RCC 7860 (cell line): ENCODE measurements around the gene SNAI1.
A peak's percentile ranks its signal among the peaks of the same experiment; 100 is the strongest.
"Not testable (repeated sequence)": the region's sequence is repeated elsewhere in the genome, so short reads cannot be mapped to it uniquely, and the experiment has no call there.

Experiments used
- DNase-seq: peaks from one replicate; pipeline ENCODE4 v3.0.0-alpha.2; 2015; ENCODE audit warnings: low spot score
- FAIRE-seq: peaks from 2 replicates; lab custom pipeline; 2012; peaks lifted over from hg19 to GRCh38; lab: Jason Lieb, UNC

Gene SNAI1

DNA sequence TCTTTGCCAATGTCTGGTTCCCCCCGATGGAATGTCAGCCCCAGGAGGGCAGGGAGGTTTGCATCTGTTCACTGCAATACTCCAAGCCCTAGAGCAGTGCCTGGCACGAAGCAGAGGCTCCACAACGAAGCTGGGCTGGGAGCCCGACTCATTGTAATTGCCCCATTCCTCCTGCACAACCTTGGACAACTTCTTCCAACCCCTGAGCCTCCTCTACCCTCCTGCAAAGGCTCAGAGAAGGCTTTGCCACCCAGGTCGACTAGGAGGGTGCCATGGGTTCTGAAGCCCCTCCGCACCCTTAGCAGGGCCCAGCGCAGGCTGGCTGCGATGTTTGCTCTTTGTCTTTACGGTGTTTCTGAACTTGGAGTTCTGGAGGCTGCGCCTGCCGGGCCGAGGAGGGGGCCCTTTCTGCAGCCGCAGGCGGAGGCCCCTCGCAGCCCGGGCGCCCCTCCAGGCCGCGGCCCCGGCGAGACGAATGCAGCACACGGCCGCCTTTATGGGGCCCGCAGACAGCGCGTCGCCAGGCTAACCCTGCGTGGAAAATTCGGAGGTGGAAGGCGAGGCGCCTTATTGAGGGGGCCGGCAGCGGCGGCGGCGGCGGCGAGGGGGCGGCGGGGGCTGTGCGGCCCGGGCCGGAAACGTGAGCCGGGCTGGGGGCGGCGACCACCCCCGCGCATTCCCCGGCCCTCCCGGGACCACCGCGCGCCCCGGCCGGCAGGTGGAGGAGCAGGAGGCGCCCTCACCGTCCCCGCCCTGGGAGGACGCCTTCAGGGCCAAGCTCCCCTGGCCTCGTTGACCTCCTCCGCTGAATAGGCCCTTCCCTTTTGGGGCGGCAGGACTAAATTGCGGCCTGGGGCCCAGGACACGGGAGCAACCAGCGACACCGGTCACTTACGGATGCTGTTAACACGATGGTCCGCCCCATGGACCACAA is 27.0 kb downstream of the SNAI1 start:
- no peak for FAIRE-seq
- DNase-seq = no peak

DNA sequence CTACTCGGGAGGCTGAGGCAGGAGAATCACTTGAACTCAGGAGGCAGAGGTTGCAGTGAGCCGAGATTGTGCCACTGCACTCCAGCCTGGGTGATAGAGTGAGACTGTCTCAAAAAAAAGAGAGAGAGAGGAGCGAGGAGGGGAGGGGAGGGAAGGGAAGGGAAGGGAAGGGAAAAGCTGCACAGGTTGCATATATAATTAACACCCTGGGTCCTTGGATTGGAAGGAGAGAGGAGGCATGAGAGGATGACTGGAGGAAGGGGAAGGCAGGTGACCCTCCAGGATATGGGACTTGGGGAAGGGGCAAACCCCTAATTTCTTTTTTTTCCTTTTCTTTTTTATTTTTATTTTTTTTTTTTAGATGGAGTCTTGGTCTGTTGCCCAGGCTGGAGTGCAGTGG is 28.8 kb downstream of the SNAI1 start:
- not testable (repeated sequence) for FAIRE-seq, DNase-seq

DNA sequence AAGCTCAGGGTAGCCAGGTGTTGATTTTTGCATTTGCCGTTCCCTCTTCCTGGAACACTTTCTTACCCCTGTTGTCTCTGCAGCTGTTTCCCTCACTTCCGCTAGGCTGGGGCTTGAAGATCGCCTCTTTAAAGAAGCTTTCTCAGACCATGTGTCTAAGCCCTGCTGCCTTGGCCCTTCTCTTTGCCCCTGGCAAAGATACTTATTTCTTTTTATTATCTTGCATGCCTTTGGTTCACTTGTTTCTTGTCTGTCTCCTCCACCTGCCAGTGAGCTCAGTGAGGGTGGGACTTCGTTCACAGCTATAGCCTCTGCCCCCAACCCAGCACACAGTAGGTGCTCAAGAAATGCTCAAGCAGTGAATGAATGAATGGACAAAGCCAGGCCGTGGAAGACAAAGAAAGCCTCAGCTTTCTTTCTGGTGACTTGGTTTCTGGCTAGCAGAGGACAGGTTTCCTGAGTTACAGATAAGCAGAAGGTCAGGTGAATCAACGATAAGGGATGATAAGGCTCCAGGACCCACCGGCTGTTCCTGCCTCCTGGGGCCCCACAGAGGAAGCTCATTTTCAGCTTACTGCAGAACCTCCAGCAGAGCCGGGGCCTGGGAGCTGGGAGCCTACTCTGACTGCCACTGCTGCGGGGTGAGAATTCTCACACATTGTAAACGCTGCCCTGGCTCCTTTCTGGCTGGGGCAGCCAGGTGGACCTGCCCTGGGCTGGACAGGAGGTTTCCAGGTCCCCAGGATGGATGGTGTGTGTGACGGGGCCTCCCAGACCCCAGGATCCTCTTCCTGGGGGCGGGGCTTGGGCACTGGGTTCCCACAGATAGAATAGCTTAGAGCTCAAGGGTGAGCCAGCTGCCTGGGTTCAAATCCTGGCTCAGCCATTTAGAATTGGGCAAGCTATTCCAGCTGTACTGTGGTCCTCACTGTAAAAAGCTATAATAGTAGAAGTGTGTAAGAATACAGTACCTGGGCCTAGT is 29.8 kb downstream of the SNAI1 start:
- DNase-seq (no peak), FAIRE-seq (no peak)

DNA sequence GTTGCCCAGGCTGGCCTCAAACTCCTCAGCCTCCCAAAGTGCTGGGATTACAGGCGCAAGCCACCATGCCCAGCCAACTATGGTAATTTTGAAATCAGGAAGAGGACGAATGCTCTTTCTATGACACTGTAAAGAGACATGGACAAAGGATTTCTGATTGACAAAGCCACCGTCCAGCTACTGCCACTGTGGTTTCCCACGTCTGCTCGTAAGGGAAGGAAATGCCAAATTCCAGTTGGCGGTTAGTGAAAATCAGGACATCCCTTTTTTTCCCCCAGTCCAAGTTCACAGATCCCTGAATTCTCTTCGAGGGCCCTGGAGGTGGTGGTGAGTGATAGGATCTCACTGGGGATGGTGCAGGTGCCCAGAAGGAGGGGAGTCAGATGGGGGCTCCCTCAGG is 31.2 kb downstream of the SNAI1 start:
- no peak for FAIRE-seq
- DNase-seq = no peak

DNA sequence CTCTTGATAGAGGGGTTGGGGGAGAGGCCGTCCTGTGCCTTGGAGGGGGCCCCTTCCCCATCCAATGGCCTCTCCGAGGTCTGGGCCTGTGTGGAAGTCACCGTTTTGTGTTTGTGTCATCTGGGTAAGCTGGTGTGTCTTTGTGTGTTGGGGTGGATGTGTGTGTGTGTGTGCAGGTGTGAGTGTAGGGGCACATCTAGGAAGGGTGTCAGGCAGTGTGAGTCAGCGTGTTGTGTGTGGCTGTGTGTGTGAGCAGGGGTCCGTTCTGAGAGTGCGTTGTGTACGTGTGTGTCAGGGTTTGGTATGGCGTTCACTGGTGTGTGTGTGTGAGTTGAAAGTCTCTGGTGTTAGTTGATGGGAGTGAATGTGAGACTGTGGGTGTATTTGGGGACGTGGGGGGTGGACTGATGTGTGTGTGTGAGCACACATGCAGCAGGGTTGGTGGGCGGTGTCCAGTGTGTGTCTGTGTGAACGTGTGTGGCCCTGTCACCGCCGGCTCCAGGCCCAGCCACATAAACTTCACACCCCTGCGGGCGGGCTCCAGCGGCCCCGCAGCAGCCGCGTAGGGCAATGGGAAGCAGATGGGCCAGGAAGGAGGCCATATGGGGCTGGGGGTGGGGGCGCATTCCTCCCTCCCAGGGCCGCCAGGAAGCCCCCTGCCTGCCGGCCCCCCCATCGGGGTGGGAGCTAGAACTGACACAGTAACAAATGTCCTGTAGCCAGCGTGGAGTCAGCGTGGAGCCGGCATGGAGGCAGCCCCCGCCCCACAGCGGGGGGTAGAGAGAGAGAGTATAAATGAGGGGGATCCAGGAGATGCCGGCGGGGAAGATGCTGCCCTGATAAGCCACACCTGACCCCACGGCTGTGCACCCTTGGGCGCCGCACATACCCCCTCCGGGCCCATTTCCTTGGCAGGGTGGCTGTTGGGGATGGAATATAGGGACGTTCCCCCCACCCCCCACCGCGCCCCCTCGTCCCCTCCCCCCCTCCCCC is 32.1 kb downstream of the SNAI1 start:
- DNase-seq (no peak), FAIRE-seq (no peak)

DNA sequence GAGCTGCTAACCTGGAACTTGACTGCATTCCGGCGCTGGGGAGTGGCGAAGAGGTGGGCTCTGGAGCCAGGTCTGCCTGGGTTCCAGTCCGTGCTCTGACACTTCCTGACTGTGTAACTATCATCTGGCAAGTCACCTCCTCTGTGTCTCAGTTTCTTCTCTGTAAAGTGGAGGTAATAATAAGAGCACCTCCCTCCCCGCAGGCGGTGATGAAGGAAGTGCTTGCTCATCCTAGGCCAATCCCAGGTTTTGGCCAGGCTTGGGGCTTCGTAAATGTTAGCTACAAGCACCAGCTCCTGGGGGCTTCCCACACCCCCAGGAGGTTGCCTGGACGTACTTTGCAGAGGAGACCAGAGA is 32.8 kb downstream of the SNAI1 start:
- no peak for FAIRE-seq
- no peak for DNase-seq

DNA sequence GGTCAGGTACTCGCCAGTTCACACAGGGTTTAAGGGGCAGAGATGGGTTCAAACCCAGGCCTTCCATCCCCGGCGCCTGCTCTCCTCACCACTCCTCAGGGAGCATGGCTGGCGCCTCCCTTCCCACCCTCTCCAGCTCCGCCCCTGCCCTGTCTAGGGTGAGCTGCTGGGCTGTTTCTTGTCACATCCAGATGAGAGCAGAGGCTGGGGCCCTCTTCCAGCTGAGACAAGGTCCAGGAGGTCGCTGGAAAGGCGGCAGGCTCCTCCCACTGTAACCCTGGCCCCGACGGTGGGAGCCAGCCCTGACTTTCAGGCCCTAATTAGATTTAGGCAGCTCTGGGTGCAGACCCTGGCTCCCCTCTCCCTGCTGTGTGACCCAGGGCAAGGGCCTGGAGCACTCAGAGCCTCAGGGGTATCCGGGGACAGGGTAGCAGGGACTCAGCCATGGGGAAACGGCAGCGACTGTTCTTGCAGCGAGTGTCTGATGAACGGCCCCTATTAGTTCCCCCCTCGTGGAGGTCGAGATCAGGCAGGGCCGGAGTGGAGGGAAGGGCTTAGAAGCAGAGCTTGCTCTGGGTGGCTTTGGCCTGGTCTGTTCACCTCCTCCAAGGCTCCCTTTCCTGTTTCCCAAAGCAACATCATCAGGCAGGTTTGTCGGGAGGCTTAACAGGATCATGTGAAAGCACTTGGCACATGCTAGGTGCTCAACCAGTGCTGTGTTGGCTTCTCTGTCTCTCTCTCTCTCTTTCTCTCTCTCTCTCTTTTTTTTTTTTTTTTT is 33.4 kb downstream of the SNAI1 start:
- DNase-seq (no peak), FAIRE-seq (no peak)

DNA sequence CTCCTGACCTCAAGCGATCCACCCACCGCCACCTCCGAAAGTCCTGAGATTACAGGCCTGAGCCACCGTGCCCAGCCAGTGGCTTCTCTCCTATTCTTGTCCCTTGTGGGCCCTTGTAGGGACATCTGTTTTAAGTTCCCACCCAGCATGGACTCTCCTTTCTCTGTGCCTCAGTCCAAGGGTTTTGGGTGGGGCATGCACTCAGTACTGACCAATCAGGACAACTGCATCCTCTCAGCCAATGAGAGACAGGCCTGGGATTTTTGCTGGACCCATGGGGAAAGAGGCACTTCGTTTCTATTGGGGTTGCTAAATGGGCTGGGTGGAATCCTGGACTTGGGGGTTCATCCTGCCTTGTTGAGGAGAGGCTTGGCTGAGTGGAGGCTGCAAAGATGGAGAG is 34.4 kb downstream of the SNAI1 start:
- no peak for FAIRE-seq
- DNase-seq = no peak

DNA sequence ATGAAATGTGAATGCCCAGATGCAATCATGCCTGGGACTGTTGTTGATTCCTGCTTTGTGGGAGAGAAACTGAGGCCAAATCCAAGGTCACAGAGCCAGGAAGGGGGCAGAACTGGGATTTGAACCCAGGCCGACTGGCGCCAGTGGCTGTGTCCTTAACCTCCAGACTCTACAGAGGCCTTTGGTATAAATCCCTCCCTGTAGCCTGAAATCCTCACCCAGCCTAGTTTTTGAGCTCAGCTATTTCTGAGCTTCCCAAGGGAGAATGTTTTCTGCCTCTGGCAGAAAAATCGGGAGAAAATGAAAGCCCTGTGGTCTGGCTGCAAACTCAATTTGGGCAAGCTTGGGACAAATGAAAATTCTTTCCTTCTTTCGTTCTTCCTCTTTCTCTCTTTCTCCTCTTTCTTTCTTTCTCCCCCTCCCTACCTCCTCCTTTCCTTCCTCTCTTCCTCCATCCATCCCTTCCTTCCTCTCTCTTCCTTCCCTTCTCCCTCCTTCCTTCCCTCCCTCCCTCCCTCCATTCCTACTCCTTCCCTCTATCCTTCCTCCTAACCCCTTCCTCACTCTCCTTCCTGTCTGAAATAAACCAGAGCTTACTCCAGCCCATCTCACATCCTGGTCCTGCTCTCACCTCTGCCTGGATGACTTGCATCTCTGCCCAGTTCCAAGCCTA is 34.9 kb downstream of the SNAI1 start:
- DNase-seq = no peak
- no peak for FAIRE-seq

DNA sequence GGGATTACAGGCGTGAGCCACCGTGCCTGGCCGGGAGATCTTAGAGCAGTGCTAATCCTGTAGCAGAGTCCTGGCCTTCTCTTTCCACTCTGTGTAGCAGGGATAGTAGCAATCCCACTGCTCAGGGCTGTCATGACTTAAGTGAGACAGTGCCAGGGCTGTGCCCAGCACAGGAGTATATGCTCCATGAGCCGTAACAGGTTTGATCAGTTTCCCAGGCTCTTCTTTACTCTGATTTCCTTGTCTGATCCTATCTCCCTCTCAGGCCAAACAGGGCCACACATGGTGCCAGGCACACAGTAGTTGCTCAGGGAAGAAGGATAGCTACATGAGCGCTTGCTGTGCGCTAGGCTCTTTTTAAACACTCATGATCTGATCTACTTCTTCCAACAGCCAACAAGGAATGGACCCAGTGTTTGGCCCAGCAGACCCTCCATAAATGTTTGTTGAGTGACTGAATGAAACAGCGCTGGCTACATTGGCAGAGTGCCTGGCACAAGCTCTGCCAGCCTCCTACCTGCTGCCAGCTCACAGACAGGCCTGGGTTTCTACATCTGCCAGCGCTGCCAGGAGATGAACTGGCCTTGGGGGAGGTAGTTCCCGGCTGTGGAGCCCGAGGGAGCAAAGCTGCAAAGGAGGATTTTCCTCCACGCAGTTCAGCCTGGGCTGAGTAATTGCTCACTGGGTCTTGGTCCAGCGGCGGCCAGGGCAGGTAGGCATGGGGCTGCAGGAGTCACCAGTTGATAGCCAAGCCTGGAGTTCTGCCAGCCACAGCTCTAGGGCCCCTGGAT is 36.9 kb downstream of the SNAI1 start:
- FAIRE-seq = peak; percentile 66
- peak; percentile 78 for DNase-seq

DNA sequence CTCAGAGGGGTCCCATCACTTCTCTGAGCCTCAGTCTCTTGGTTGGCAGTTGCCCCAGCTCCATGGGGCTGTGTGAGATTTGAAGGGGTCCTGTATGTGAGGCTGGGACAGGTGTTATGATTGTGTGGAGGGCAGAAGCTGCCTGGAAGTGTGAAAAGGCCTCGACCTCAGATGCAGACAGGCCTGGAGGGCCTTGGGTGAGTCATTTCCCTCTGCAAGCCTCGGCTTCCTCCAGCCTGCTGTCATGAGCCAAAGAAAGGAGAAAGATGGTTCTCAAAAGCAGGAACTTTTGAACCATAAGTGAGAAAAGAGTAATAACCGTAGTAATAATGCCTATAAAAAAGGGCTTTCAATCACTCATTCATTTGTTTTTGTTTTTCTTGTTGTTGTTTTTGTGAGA is 37.5 kb downstream of the SNAI1 start:
- FAIRE-seq (peak; percentile 15), DNase-seq (peak; percentile 64)

DNA sequence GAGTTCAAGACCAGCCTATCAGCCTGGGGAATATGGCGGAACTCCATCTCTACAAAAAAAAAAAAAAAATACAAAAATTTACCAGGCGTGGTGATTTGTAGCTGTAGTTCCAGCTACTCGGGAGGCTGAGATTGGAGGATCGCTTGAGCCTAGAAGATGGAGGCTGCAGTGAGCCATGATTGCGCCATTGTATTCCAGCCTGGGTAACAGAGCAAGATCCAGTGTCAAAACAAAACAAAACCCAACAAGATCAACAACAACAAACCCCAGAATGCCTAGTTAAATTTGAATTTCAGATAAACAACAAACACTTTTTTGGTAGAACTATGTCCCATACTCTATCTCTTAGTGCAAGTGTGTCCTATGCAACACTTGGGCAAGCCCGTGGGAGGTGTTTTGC is 39.9 kb downstream of the SNAI1 start:
- FAIRE-seq = no peak
- no peak for DNase-seq

DNA sequence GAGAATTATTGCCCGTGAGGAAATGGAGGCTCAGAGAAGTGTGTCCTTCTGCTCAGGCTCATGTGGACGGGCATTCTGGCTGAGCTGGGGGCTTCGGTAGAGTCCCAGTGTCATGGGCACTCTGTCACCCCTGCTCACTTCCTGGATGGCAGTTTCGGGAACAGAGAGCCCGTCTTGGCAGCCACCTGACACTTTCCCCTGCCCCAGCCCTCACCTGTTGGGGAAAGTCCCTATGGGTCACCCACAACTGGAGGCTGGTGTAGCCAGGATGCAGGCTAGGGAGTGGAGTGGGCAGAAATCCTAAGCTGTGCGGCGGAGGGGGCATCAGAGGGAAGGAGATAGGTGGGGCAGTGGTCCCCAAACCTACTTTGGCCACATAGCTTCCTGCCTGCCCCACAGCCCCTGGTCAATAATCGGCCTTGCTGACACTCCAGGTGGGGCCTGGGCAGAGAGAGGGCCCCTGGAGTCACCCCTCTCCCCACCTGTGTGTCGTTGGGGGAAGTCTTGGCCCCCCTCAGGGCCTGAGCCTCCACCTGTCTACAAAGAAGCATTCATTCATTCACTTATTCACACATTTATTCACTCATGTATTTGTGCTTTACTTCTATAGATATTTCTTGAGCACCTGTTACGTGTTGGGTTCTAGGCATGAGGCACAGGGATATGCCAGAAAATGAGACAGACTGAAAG is 40.5 kb downstream of the SNAI1 start:
- FAIRE-seq (no peak), DNase-seq (no peak)

DNA sequence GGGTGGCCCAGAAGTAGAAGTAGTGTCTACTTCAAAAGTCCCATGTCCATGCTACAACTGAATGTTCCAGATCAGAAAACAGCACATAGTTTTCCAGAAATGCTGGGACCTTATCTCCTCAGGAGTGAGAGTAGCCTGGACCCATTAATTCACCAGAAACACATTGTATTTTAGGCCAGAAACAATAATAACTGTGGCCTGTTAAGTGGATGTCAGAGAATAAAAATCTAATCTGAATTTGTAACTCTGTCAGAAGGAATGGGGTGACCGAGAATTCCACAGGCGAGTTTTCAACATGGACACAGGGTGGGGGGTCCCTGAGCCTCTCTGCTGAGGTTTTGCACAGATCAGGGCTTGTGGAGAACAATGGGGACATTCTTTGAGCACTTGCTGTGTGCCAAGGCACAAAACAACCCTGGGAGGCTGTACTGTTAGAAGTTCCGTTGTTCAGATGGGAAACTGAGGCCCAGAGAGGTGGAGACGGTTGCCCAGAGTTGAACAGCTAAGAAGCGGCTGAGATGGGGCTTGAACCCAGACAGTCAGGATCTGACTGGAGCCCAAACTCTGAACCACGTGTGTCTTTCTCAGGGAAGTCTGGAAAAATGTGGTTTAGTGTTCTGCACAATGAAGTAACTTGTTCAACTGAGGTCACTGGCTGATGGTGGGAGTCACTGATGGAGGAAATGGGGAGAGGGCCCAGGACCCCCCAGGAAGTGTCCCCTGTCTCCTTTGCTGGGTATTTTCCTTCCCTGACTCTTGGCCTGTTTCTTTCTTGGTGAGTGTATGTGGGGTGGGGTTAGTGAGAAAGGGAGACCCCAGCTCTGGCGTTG is 44.2 kb downstream of the SNAI1 start:
- no peak for DNase-seq
- FAIRE-seq = no peak

DNA sequence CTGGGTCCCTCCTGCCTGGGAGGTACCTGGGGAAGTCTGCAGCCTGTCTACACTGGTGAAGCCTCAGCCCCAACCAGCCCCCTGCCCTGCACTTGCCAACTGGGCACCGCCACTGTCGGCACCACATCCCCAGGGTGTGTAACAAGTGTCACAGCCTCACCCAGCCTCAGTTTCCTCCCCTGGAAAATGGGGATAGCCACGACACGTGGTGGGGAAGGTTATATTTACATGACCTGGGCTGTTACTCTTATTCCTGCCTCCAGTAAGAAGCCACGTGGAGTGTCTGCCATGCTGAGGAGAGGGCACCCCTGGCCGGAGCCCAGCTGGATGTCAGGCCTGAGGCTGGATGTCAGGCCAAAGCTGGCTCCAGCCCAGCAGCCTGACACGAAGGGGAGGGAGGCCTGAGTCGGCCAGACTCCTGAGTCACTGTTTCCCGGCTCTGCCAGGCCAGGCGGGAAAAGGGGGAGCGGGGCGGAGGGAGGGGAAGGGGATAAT is 44.9 kb downstream of the SNAI1 start:
- peak; percentile 77 for FAIRE-seq
- DNase-seq = peak; percentile 87

DNA sequence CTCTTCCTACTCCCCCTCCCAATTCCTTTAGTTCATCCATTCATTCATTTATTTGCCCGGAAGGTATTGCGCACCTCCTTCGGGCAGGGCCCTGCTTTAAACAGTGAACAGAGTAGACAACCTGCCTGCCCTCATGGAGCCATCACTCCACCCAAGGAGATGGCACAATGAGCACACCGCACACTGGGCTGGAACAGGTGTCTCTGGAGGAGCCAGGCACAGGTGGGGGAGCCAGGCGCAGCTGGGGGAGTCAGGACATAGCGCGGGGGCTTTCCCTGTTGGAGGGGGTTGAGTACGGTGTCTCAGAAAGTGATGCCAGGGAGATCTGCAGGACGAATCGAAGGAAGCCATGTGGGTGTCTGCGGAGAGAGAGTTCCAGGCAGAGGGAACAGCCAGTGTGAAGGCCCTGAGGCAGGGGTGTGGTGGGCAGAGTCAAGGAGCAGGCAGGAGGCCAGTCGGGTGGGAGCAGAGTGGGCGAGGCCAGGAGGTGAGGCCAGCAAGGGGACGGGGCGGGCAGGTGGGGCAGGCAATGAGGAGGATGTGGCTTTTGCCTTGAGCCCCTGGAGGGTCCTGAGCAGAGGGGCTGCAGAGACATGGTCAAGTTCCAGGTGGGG is 46.4 kb downstream of the SNAI1 start:
- DNase-seq (no peak), FAIRE-seq (no peak)
